NCI-H2029 (cell line): ENCODE data around the gene PCNX1.
"Not testable (repeated sequence)": the region's sequence is repeated elsewhere in the genome, so short reads cannot be mapped to it uniquely, and the experiment has no call there.

ENCODE experiments used
- DNase-seq: peaks from one replicate; lab custom pipeline; 2025; lab: John Stamatoyannopoulos, UW

PCNX1 gene

DNA sequence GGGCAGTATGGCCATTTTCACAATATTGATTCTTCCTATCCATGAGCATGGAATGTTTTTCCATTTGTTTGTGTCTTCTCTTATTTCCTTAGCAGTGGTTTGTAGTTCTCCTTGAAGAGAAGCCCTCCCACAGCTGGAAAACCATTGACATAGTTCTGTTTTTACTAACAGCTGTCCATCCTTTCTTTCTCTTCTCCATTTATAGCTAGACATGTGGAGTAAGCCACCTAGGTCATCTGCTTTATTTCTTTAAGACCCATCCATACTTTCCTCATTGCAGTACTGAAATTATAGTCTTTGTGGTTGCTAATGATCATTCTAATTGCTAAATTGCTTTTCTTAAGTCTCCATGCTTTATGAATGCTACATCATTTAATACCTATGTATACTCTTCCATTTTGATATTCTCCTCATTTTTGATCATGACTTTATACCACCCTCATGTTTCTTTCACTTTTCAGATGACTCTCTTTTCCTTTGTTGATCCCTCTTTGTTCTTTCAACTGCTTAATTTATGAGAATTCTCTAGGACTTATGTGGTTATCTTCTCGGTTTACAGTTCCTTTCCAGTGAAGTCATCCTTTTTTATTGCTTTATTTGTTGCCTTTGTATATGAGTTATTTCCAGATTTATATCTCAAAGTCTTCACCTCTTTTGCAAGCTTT is 114.2 kb downstream of the PCNX1 start:
- no peak for DNase-seq

DNA sequence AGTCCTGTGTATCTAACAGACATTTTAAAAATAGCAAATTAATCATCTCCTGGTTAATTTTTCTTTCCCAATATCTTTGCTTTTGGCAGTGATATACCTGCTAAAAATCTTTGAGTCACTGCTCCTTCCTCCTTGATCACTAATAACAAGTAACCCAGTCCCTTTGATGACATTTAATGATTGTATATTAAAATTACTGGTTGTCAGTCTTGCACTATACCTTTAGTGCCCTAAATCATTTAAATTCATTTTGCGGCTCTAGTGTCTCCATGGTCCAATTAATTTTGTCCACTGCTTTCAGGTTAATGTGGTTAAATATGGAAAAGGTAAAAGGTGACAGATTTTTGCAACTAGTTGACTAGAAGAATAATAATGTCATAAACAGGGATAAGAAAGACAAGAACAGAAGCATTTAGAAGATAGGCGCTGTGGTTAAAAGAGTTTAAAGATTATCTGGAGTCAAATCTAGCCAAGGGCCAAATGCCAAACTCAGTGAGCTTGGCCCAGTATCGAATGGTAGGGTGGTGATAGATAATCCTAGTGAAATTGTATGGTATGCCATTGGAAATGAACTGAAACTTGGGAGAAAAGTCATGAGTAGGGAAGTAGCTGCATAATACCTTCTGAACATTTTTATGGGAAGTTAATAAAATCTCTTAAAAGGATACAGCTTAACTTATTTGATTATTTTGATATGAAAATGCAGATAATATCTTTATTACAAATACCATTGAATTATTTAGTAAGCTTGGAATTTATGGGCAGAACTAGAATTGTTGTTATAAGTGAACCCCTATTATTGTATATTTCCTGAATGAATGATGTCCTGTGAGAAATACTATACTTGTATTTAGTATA is 115.0 kb downstream of the PCNX1 start:
- DNase-seq = no peak

DNA sequence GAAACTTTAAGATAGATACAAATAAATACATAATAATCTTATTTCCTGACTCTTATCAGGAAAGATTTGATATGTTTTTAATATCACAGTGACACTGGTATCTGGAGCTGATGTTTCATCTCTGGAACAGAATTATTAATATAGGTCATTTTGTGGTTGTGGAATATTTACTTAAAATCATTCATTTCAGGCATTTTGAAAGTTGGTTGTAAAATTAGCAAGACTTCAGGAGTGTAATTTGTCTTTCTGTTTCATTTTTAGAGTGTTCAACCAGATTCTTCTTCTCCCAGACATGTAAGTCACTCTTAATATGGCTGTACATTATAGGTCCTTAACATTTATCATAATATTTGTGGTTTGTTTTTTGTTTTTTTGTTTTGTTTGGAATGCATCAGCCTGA is 115.7 kb downstream of the PCNX1 start:
- no peak for DNase-seq

DNA sequence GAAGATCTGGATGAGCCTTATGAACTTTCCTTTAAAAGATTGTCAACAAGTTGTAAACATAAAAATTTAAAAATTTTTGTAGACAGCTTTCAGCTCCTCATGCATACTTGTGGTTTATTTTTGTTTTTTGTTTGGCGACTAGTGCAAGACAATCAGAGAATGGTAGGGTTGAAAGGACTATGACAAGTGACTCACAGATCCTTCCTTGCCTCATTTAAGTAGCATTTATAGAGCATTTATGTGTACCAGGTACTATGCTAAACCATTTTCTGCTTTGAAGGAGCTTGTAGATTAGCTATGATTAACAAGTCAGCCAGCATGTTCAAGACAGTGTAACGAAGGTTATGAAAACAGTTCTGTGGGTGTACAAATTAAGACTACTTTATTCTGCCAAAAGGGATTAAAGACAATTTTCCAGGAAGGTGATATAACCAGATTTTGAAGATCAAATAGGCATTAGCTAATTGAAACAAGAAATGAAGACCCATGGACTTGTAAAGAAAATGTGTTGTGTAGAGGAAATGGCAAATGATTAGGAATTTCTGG is 122.0 kb downstream of the PCNX1 start:
- no peak for DNase-seq

DNA sequence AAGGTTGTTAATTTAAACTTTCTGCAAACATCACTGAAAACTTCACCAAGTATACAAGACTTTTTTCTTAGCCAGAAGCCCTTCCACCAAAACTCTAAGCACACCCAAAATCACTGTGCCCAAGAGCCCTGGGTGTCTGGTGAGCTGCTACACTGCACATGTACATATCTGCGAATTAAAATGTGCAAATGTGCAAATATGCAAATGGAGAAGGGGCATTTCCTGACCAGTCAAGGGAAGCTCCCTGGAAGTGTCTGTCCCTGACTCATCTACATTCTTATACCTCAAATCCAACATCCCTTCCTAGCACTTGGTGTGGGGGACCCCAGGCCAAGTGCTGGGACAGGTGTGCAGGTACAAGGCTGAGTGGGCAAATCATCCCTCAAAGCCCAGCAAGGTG is 123.7 kb downstream of the PCNX1 start:
- no peak for DNase-seq

DNA sequence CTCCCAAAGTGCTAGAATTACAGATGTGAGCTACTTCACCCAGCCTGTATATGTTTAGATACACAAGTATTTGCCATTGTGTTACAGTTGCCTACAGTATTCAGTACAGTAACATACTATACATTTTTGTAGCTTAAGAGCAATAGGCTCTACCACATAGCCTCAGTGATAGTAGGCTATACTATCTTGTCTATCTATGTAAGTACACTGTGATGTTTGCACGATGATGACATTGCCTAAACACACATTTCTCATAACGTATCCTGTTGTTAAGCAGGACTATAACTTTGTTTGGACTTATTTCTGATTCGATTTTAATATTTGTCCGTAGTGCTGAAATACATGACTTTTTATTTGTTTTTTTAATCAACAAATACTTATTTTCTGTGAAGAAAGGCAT is 129.2 kb downstream of the PCNX1 start:
- no peak for DNase-seq

DNA sequence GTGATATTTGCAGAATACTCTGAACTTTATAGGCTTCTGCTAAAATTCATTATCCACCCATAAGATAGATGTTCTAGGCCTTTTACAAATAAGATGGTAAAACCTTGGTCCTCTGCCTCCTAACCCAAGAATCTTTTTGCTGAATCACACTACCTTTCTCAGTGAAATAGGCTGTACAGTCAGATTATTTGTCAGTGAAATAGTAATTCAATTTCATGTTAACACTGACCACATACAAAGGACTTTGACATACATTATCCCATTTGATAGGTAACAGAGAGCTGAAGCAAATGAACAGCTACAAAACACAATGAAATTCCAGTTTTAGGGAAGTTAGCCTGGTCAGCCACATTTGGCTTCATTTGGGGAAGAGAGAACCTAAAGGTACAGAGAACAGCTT is 141.1 kb downstream of the PCNX1 start:
- no peak for DNase-seq

DNA sequence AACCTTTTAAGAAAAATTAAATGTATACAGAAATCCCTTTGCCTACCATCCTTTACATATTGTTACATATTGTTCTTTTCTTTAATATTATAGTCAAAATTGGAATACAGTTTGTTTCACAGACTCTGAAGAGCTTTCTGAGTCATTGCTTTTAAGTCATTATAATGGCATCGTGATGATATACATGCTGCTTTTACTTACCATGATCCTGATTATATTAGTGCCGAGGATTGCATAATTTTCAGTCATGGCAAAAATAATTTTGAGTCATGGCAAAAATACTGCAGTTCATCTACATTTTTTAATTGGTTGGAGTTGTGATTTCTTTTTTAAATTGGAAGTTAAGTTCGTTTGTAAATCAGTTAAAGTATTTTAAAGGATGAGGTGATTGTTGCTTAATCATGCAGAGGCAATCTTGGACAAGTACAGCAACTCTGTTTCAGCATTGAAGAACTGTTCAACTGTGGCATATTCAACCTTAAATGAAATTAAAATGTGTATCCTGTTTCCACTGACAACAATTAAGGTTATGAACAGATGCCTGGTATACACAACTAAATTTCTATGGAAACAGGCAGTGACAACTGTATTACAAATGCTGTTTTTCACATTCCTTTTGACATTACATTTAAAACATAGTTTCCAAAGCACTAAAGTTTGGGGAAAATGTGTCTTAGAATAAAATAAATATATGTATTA is 142.3 kb downstream of the PCNX1 start:
- DNase-seq = no peak

DNA sequence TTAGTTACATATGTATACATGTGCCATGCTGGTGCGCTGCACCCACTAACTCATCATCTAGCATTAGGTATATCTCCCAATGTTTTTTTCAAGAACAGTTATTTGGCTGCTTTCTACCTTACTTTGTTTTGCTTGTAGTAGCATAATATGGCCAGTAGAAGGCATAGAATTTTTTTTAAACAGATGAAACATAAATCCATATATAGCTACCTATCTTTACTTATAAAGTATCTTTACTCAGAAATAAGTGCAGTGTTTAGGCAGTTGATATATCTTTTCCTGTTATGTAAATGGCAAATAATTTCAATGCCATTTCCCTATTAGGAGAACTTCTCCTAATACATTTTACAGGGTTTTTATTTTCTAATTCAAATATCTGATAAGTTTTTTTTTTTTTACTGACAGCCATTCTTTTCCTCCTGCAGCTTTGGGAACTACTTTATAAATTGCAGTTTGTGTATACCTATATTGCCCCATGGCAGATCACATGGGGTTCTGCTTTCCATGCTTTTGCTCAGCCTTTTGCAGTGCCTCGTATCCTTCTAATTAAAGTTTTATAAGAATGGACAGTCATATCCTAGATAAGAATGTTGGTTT is 143.1 kb downstream of the PCNX1 start:
- no peak for DNase-seq

DNA sequence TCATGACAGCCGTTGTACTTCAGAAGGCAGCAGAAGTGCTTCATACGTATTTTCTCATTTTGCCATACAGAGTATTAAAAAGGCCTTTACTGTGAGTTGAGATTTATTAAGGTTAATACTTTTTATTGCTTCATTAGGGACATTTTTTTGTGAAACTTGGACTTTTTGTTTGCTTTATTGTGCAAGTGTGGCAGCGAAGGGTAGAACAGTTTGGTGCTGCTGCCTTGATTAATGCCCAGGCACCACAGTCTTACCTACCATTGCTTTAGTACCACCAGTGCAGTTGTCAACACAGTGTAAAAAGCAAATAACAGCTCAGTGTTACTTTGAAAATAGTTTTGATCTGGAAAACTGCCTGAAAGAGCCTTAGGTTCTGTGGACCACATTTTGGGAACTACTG is 147.4 kb downstream of the PCNX1 start:
- no peak for DNase-seq

DNA sequence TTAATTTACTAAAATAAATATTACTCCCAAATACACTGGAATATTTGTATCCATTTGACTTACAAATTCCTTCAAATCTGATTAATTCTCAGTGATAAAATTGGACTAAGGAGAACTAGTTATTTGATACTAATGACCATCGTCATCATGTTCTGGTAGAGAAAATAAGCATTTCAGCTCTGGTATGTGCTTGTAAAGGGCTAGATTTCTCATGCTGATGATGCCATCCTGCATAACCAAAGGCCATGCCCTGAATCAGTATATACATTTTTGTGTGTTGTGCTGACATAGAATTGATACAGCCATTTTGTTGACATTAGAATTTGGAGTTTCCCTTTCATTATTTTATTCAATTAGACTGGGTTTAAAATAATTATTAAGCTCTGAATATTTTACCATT is 148.9 kb downstream of the PCNX1 start:
- DNase-seq = no peak

DNA sequence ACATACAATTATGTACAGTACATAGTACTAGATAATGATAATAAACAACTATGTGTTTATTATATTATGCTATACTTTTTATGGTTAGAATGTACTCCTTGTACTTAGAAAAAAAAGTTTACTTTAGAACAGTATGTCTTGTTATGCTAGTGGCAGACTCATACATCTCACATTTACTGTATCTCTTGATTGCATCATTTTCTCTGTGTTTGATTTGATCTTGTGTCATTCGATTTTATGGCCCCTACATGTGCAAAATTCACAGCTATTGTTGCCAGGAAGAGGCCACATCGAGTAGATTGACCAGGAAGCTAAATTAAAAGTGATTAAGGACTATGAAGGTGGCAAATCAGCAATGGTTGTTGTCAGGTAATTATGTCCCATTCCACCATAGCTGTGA is 153.0 kb downstream of the PCNX1 start:
- no peak for DNase-seq

DNA sequence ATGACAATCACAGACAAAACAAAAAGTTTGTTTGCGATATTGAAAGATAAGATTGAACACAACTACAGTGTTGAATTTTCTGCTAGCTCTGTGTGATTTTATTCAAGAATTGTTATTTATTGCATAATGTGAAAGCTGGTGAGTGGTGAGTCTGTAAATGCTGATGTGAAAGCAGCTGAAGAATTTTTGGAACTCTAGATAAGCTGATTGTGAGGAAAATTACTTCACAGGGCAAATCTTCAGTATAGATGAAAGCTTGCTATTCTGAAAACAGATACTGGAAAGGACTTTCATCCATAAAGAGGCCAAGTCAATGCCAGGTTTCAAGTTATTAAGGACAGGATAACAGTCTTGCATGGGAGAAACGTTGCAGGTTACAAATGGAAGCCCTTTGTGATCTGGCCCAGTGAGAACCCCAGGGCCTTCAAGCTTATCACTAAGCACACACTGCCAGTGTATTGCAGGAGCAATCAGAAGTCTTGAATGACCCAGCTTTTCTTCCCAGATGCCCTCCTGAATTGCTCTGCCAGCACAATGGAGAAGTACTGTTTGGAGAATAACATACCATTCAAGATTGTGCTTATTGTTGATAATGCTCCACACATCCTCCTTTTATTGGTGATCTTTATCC is 153.7 kb downstream of the PCNX1 start:
- no peak for DNase-seq

DNA sequence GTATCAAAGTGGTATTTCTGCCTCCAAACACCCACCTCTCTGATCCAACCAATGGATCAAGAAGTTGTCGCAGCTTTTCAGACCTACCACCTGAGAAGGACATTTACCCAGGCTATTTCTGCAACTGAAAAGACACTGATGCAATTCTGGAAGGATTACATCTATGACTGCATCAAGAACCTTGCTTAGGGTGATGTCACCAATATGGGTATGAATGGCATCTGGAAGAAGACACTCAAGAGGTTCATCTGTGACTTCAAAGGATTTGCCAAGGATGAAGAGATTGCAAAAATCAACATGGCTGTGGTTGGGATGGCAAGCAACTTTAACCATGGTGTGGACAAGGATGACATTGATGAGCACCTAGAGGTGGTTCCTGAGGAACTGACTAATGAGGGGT is 154.2 kb downstream of the PCNX1 start:
- DNase-seq = no peak

DNA sequence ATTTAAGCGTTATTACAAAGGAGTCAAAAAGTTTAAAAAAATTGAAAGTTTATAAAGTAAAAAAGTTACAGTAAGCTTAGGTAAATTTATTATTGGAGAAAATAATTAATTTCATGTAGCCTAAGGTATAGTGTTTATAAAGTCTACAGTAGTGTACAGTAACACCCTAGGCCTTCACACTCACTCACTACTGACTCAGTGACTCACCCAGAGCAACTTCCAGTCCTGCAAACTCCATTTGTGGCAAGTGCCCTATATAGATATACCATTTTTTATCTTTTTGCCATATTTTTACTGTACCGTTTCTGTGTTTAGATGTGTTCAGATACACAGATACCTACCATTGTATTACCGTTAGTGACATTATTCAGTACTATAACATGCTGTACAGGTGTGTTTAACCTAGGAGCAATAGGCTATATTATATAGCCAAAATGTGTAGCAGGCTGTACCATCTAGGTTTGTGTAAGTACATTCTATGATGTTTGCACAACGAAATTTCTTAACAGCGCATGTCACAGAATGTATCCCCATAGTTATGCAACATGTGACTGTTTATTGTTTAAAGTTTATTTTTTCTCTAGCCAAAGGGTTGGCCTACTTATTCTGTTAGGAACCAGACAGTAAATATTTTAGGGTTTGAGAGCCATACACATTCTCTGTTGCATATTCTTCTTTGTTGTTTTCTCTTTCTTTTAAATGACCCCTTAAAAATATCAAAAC is 155.5 kb downstream of the PCNX1 start:
- DNase-seq = no peak

DNA sequence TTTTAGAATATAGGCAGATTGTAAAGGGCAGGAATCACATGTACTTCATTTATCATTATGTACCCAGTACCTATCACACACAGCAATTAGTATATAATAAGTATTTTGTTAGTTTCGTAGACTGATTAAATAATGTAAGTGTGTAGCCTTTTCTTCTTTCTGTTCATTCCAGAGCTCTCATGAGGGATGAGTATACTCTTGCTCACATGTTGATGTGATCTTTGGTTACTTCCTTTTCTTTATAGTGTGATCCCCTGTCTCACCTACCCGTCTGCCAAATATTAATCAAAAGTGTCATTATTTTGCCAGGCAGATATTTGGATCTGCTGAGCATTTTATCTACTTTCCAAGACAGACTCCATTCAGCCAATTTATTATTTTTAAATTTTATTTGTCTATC is 156.1 kb downstream of the PCNX1 start:
- no peak for DNase-seq

DNA sequence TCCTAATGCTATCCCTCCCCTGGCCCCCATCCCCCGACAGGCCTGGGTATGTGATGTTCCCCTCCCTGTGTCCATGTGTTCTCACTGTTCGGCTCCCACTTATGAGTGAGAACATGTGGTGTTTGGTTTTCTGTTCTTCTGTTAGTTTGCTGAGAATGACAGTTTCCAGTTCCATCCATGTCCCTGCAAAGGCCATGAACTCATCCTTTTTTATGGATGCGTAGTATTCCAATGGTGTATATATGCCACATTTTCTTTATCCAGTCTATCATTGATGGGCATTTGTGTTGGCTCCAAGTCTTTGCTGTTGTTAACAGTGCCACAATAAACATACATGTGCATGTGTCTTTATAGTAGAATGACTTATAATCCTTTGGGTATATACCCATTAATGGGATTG is 157.5 kb downstream of the PCNX1 start:
- not testable (repeated sequence) for DNase-seq

DNA sequence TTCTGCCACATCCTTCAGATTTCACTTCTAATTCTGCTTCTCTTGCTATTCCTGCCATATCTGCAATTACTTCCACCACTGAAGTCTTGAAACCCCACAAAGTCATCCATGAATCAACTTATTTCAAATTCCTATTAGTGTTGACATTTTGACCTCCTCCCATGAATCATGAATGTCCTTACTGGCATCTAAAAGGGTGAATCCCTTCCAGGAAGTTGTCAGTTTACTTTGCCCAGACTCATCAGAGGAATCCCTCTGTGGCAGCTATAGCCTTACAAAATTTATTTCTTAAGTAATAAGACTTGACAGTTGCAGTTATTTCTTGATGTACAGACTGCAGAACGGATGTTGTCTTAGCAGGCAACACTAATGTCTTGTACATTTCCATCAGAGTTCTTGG is 162.9 kb downstream of the PCNX1 start:
- no peak for DNase-seq

DNA sequence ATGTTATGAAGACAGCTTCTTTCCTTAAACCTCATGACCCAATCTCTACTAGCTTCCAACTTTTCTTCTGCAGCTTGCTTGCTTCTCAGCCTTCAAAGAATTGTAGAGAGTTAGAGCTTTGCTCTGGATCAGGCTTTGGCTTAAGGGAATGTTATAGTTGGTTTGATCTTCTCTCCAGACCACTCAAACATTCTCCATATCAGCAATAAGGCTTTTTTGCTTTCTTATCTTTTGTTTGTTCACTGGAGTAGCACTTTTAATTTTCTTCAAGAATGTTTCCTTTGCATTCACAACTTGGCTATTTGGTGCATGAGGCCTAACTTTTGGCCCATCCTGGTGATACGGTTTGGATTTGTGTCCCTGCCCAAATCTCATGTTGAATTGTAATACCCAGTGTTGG is 163.8 kb downstream of the PCNX1 start:
- no peak for DNase-seq

DNA sequence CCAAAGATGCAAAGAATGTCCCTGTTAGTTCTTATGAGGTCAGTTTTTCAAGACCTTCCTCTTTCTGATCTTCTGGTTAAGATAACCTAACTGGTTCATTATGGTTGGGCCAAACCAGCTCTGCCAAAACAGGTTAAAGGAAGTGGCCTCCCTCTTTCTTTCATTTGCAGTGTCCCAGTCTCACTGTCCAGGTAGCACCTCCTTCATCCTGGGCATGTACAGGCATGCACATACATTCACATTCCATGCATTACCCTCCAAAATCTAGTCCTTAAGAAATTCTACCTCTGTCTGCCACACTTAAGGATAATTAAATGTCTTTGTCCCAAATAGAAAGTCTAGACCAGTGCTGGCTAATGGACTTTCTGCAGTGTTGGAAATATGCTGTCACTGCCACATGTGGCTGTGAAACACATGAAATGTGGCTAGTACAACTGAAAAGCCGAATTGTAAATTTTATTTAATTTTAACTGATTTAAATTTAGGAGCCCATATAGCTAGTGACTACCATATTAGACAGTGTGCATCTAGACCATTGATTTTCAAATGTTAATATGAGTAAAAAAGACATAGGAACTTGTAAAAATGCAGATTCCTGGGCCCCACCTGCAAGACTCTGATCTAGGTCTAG is 169.3 kb downstream of the PCNX1 start:
- DNase-seq = no peak

DNA sequence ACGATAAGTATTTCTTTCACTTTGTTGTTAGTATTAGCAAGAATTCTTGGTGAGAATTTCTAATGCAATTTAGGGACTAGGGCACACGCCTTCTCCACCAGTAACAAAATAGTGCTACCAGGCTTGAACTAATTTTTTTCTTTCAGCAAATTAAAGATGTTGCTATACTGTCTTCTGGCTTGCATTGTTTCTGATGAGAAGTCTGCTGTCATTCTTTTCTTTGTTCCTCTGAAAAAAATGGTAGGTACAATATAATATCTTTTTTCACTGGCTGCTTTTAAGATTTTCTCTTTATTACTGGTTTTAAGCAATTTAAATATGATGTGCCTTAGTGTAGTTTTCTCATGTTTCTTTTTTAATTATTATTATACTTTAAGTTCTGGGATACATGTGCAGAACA is 171.2 kb downstream of the PCNX1 start:
- DNase-seq = no peak
